Measurements from ENCODE around the gene MPDZ. TPM values are rescaled to one million over a fixed set of nuclear protein-coding genes. Genes with fewer than 3 reads are reported as not detected.

MPDZ gene
- total and polyA plus RNA-seq, 2 of the 13 experiments (the other 11 are each of a cell fraction or from before 2014, with no cell fraction given): 12.4 to 14.7 TPM

GRCh38 chr9:13278368-13279246 is 885 bp downstream of the MPDZ start (continued):
- TF ChIP-seq ZNF292 (CRISPR knock-in tag; IDR thresholded peaks at IDR 0.05; ENCODE audit: borderline replicate concordance, low read depth): no peak
- TF ChIP-seq PHB2 (IDR thresholded peaks at IDR 0.05; ENCODE audit: partially characterized antibody): no peak
- no peak for TF ChIP-seq CEBPB (IDR thresholded peaks at IDR 0.05; ENCODE audit: borderline replicate concordance, low read depth, low read length)
- TF ChIP-seq ZNF773 (CRISPR knock-in tag; IDR thresholded peaks at IDR 0.05; ENCODE audit: borderline replicate concordance): no peak
- no peak for TF ChIP-seq NCOR1 (IDR thresholded peaks at IDR 0.05; ENCODE audit: borderline replicate concordance, low read length)
- TF ChIP-seq ARID2 (CRISPR knock-in tag; IDR thresholded peaks at IDR 0.05; ENCODE audit: borderline replicate concordance): peak; percentile 74; the same call in 1 of the 2 replicates
- no peak for TF ChIP-seq XRCC5 (optimal IDR thresholded peaks at IDR 0.05; ENCODE audit: low read length)
- TF ChIP-seq POLR2A (IDR thresholded peaks at IDR 0.05; ENCODE audit: insufficient read depth in 1 of 2, low read depth in 2 of 2, low read length in 2 of 2): 0 out of 4 replicates have a peak, but pooled peaks of 1 of the 2 experiments have one; percentile 12
- TF ChIP-seq KDM4B (CRISPR knock-in tag; IDR thresholded peaks at IDR 0.05): no peak
- no peak for TF ChIP-seq ZNF619 (CRISPR knock-in tag; IDR thresholded peaks at IDR 0.05)
- TF ChIP-seq ZNF136 (CRISPR knock-in tag; IDR thresholded peaks at IDR 0.05; ENCODE audit: low read depth): no peak
- 0 out of 2 replicates have a peak, but pooled peaks have one; percentile 12 for TF ChIP-seq ARID5B (CRISPR knock-in tag; IDR thresholded peaks at IDR 0.05)
- no peak for TF ChIP-seq ZNF556 (CRISPR knock-in tag; IDR thresholded peaks at IDR 0.05; ENCODE audit: borderline replicate concordance)
- TF ChIP-seq MED1 (CRISPR knock-in tag; IDR thresholded peaks at IDR 0.05): no peak
- TF ChIP-seq SIN3A (IDR thresholded peaks at IDR 0.05; ENCODE audit: borderline replicate concordance, low read depth, low read length): no peak
- TF ChIP-seq CTCF (CRISPR knock-in tag; IDR thresholded peaks at IDR 0.05): peak; percentile 48
- TF ChIP-seq HIVEP1 (CRISPR knock-in tag; IDR thresholded peaks at IDR 0.05): no peak
- no peak for TF ChIP-seq ZNF160 (CRISPR knock-in tag; IDR thresholded peaks at IDR 0.05)
- no peak for TF ChIP-seq DR1 (CRISPR knock-in tag; IDR thresholded peaks at IDR 0.05)
- no peak for TF ChIP-seq HOMEZ (CRISPR knock-in tag; IDR thresholded peaks at IDR 0.05; ENCODE audit: low read depth)
- no peak for TF ChIP-seq ZMAT5 (CRISPR knock-in tag; IDR thresholded peaks at IDR 0.05; ENCODE audit: borderline replicate concordance, low read depth)
- TF ChIP-seq MLLT10 (CRISPR knock-in tag; IDR thresholded peaks at IDR 0.05): no peak
- TF ChIP-seq ZNF567 (CRISPR knock-in tag; IDR thresholded peaks at IDR 0.05; ENCODE audit: borderline replicate concordance): no peak
